ENCODE measurements around the gene SMARCC1. TPM values are rescaled to one million over a fixed set of nuclear protein-coding genes. Genes with fewer than 3 reads are reported as not detected.

Gene SMARCC1
- polyA plus RNA-seq, 2 of the 4 experiments (the other 2 are of a cell fraction), result 27.1 to 27.5 TPM

DNA sequence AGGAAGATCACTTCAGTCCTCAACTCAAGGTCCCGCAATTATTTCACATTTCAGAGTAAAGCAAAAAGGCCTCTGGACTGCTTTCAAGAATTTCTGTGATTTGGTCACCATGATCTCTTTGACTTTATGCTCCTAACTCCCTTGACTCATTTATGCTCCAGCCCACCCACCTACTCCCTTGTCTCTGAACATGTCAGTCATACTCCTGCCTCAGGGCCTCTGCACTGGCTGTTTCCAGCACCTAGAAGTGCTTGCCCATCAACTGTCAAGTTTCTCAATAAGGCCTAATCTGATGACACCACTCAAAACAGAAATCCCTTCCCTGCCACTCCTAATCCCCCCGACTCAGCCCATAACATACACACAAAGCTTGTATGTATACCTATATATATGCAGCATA is 166.9 kb downstream of the SMARCC1 start:
- ATAC-seq (no peak), FAIRE-seq (no peak), DNase-seq (ENCODE audit: low read depth in 1 of 2, low spot score in 1 of 2) (no peak)
- Histone ChIP-seq H3K4me1 (peaks cover 11% of the 10 kb centered on the region; the same call in 1 of the 3 replicates), H3K27ac (no peak overlapping the region), H3K4me3 (no peak overlapping the region), H3K4me2 (no peak overlapping the region), H3K9me3 (no peaks in the 10 kb centered on the region)
- ChIA-PET CTCF (no interaction called here), POLR2A (no interaction called here)
- 97% methylated on average over 2 of the region's 2 CpGs for WGBS (ENCODE audit: missing lambda C conversion rate)
- TF ChIP-seq ESRRA (IDR thresholded peaks at IDR 0.05; ENCODE audit: borderline replicate concordance, low read length), result no peak
- no peak for TF ChIP-seq ZFP36 (IDR thresholded peaks at IDR 0.05; ENCODE audit: borderline replicate concordance, partially characterized antibody)
- no peak for TF ChIP-seq ZC3H11A (IDR thresholded peaks at IDR 0.05)
- no peak for TF ChIP-seq ZNF302 (CRISPR knock-in tag; IDR thresholded peaks at IDR 0.05)
- TF ChIP-seq HOXB5 (CRISPR knock-in tag; IDR thresholded peaks at IDR 0.05), result no peak
- no peak for TF ChIP-seq CHD4 (IDR thresholded peaks at IDR 0.05; ENCODE audit: borderline replicate concordance)
- TF ChIP-seq, protein P1, sequence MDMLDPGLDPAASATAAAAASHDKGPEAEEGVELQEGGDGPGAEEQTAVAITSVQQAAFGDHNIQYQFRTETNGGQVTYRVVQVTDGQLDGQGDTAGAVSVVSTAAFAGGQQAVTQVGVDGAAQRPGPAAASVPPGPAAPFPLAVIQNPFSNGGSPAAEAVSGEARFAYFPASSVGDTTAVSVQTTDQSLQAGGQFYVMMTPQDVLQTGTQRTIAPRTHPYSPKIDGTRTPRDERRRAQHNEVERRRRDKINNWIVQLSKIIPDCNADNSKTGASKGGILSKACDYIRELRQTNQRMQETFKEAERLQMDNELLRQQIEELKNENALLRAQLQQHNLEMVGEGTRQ (IDR thresholded peaks at IDR 0.05), result no peak
- TF ChIP-seq EHMT2 (IDR thresholded peaks at IDR 0.05; ENCODE audit: low read depth), result no peak
- TF ChIP-seq RCOR1 (IDR thresholded peaks at IDR 0.05; ENCODE audit: low read depth, low read length), result no peak
- TF ChIP-seq FOSL2 (IDR thresholded peaks at IDR 0.05), result no peak
- TF ChIP-seq FOSL2 (CRISPR knock-in tag; IDR thresholded peaks at IDR 0.05), result no peak
- no peak for TF ChIP-seq CEBPB (IDR thresholded peaks at IDR 0.05)
- TF ChIP-seq SMC3 (IDR thresholded peaks at IDR 0.05), result no peak
- TF ChIP-seq EHF (CRISPR knock-in tag; IDR thresholded peaks at IDR 0.05), result no peak

DNA sequence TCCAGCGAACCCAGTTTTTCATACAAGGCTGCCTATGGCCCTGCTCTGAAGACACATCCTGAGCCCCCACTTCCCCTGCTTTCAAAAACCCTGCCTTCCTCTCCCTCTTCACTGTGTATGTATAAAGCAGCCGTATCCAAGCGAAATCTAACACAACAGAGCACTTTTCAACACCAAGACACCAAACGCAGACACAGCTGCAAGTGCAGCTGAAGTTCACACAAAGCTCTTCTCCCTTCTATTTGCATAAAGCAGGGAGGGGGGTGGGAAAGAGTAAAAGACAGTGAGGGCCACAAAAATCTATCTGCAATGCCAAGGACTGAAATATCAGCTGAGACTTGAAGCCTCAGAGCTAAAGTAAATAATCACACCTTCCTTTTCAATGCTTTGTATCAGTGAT is 168.0 kb downstream of the SMARCC1 start:
- ChIA-PET POLR2A (no interaction called here), CTCF (interaction anchor here (0.5 to 1.5 kb wide), 3 partner anchors 10 to 574 kb away, joined by 3 to 4 read pairs (median 4); no protein-coding TSS in a partner anchor)
- no peak for DNase-seq (ENCODE audit: low read depth in 1 of 2, low spot score in 1 of 2)
- Histone ChIP-seq H3K4me3 (no peak overlapping the region), H3K9me3 (no peaks in the 10 kb centered on the region), H3K4me1 (peaks cover 11% of the 10 kb centered on the region; the same call in 1 of the 3 replicates), H3K27ac (no peak overlapping the region), H3K4me2 (no peak overlapping the region)
- FAIRE-seq, result no peak
- TF ChIP-seq KDM1A (IDR thresholded peaks at IDR 0.05; ENCODE audit: low read depth) (no peak), JUNB (IDR thresholded peaks at IDR 0.05) (no peak), BHLHE40 (IDR thresholded peaks at IDR 0.05; ENCODE audit: low read depth, low read length) (no peak), HDAC2 (IDR thresholded peaks at IDR 0.05) (no peak), ZC3H11A (IDR thresholded peaks at IDR 0.05) (no peak), ZNF302 (CRISPR knock-in tag; IDR thresholded peaks at IDR 0.05) (no peak), FOXS1 (CRISPR knock-in tag; IDR thresholded peaks at IDR 0.05) (no peak), EHMT2 (IDR thresholded peaks at IDR 0.05; ENCODE audit: low read depth) (no peak), CEBPB (IDR thresholded peaks at IDR 0.05) (no peak), ZFP36 (IDR thresholded peaks at IDR 0.05; ENCODE audit: borderline replicate concordance, partially characterized antibody) (no peak), REST (IDR thresholded peaks at IDR 0.05) (no peak), PHF8 (IDR thresholded peaks at IDR 0.05; ENCODE audit: borderline replicate concordance, low read depth) (no peak), ZSCAN20 (CRISPR knock-in tag; IDR thresholded peaks at IDR 0.05) (no peak), BCL3 (IDR thresholded peaks at IDR 0.05) (no peak), RARB (CRISPR knock-in tag; IDR thresholded peaks at IDR 0.05) (no peak)
- TF ChIP-seq, protein P1 (IDR thresholded peaks at IDR 0.05), result no peak
- 85% methylated on average over 4 of the region's 4 CpGs for WGBS (ENCODE audit: missing lambda C conversion rate)
- no peak for ATAC-seq

Data from A549 (cell line).